ENCODE measurements around the gene AGRN. TPM values are rescaled to one million over a fixed set of nuclear protein-coding genes. Genes with fewer than 3 reads are reported as not detected.
A peak's percentile ranks its signal among the peaks of the same experiment; 100 is the strongest.
"Not testable (repeated sequence)": the region's sequence is repeated elsewhere in the genome, so short reads cannot be mapped to it uniquely, and the experiment has no call there.

Gene AGRN
- total RNA-seq, 2 experiments from 2014 or later, result 12.4 to 14.6 TPM

- Mint-ChIP-seq H3K27me3 (ENCODE audit: low read depth) (peaks cover 3% of the 10 kb centered on the region), H3K27ac (peak overlapping the region; percentile 55)
Observed at GRCh38 chr1:1060281-1061000, 40.5 kb downstream of the AGRN start.

GRCh38 chr1:1061682-1062345 lies 41.9 kb downstream of the AGRN start:
- POLR2A ChIA-PET, result interaction anchor here (3.4 kb wide), 1 partner anchor 29 kb away, joined by 13 read pairs; no protein-coding TSS in a partner anchor
- Mint-ChIP-seq H3K4me3 (peak overlapping the region; percentile 69), H3K4me1 (ENCODE audit: low read depth) (peaks cover 53% of the 10 kb centered on the region), H3K27me3 (ENCODE audit: low read depth) (peaks cover 3% of the 10 kb centered on the region), H3K9me3 (ENCODE audit: insufficient read depth) (no peaks in the 10 kb centered on the region), H3K36me3 (ENCODE audit: low read depth) (peaks cover 6% of the 10 kb centered on the region), H3K27ac (peak overlapping the region; percentile 82)
- ATAC-seq (no peak), DNase-seq (no peak)
- CTCF ChIA-PET, result interaction anchor here (0.8 to 3.1 kb wide), 6 partner anchors 21 to 96 kb away, joined by 3 to 52 read pairs (median 8); no protein-coding TSS in a partner anchor

More at GRCh38 chr1:1060281-1061000, 40.5 kb downstream of the AGRN start:
- DNase-seq, result no peak
- ATAC-seq, result no peak
- Mint-ChIP-seq H3K4me3 (peak overlapping the region; percentile 83), H3K36me3 (ENCODE audit: low read depth) (peaks cover 6% of the 10 kb centered on the region), H3K9me3 (ENCODE audit: insufficient read depth) (no peaks in the 10 kb centered on the region), H3K4me1 (ENCODE audit: low read depth) (peaks cover 53% of the 10 kb centered on the region)
- POLR2A ChIA-PET, result interaction anchor here (1.3 to 2.7 kb wide), 2 partner anchors 8 to 21 kb away, joined by 3 to 13 read pairs; no protein-coding TSS in a partner anchor
- CTCF ChIA-PET, result interaction anchor here (0.7 to 2.8 kb wide), 6 partner anchors 21 to 171 kb away, joined by 3 to 16 read pairs (median 6); partner anchors contain the start of gene ISG15

GRCh38 chr1:1062348-1063163 lies 42.6 kb downstream of the AGRN start:
- ChIA-PET CTCF (interaction anchor here (1.0 to 3.1 kb wide), 8 partner anchors 22 to 104 kb away, joined by 3 to 52 read pairs (median 14); partner anchors contain the start of genes HES4, ISG15 and NOC2L), POLR2A (interaction anchor here (1.6 to 3.4 kb wide), 3 partner anchors 23 to 48 kb away, joined by 13 to 26 read pairs (median 15); partner anchors contain the start of gene ISG15)
- H3K4me3 Mint-ChIP-seq, result peak overlapping the region; percentile 69
- H3K4me1 Mint-ChIP-seq (ENCODE audit: low read depth), result peaks cover 53% of the 10 kb centered on the region
- DNase-seq (no peak), ATAC-seq (no peak)
- H3K27me3 Mint-ChIP-seq (ENCODE audit: low read depth), result peaks cover 3% of the 10 kb centered on the region
- peak overlapping the region; percentile 82 for H3K27ac Mint-ChIP-seq
- no peaks in the 10 kb centered on the region for H3K9me3 Mint-ChIP-seq (ENCODE audit: insufficient read depth)
- peaks cover 6% of the 10 kb centered on the region for H3K36me3 Mint-ChIP-seq (ENCODE audit: low read depth)

- ATAC-seq, result no peak
- ChIA-PET POLR2A (interaction anchor here (1.0 to 3.4 kb wide), 4 partner anchors 24 to 59 kb away, joined by 4 to 26 read pairs (median 14); partner anchors contain the start of gene ISG15), CTCF (interaction anchor here (0.8 to 3.1 kb wide), 20 partner anchors 23 to 248 kb away, joined by 3 to 52 read pairs (median 5); partner anchors contain the start of genes HES4, ISG15, NOC2L and PERM1)
- no peak for DNase-seq
- no peaks in the 10 kb centered on the region for H3K9me3 Mint-ChIP-seq (ENCODE audit: insufficient read depth)
- peak overlapping the region; percentile 82 for H3K27ac Mint-ChIP-seq
- peaks cover under 1% of the 10 kb centered on the region for H3K27me3 Mint-ChIP-seq (ENCODE audit: low read depth)
- peaks cover 51% of the 10 kb centered on the region for H3K4me1 Mint-ChIP-seq (ENCODE audit: low read depth)
- peak overlapping the region; percentile 69 for H3K4me3 Mint-ChIP-seq
- H3K36me3 Mint-ChIP-seq (ENCODE audit: low read depth), result peaks cover 6% of the 10 kb centered on the region
Observed at GRCh38 chr1:1063261-1063944, 43.5 kb downstream of the AGRN start.

GRCh38 chr1:1063945-1064831 lies 44.3 kb downstream of the AGRN start:
- Mint-ChIP-seq H3K9me3 (ENCODE audit: insufficient read depth) (no peaks in the 10 kb centered on the region), H3K36me3 (ENCODE audit: low read depth) (peaks cover 6% of the 10 kb centered on the region), H3K4me3 (peak overlapping the region; percentile 69), H3K27me3 (ENCODE audit: low read depth) (no peaks in the 10 kb centered on the region), H3K27ac (peak overlapping the region; percentile 82), H3K4me1 (ENCODE audit: low read depth) (peaks cover 47% of the 10 kb centered on the region)
- ATAC-seq, result peak; percentile 61
- peak; percentile 89 for DNase-seq
- CTCF ChIA-PET, result interaction anchor here (0.6 to 3.1 kb wide), 24 partner anchors 9 to 247 kb away, joined by 3 to 52 read pairs (median 4); partner anchors contain the start of genes HES4, ISG15, NOC2L and PERM1
- POLR2A ChIA-PET, result interaction anchor here (1.0 to 3.4 kb wide), 4 partner anchors 25 to 59 kb away, joined by 4 to 26 read pairs (median 14); partner anchors contain the start of gene ISG15

GRCh38 chr1:1065265-1065939 lies 45.5 kb downstream of the AGRN start:
- no peak overlapping the region for H3K4me3 Mint-ChIP-seq
- ATAC-seq, result no peak
- no peaks in the 10 kb centered on the region for H3K27me3 Mint-ChIP-seq (ENCODE audit: low read depth)
- peaks cover 4% of the 10 kb centered on the region for H3K36me3 Mint-ChIP-seq (ENCODE audit: low read depth)
- peak overlapping the region; percentile 68 for H3K27ac Mint-ChIP-seq
- CTCF ChIA-PET, result interaction anchor here (1.1 to 2.8 kb wide), 2 partner anchors 25 to 47 kb away, joined by 3 to 18 read pairs; no protein-coding TSS in a partner anchor
- POLR2A ChIA-PET, result interaction anchor here (1.2 to 3.0 kb wide), 2 partner anchors 8 to 26 kb away, joined by 3 to 26 read pairs; no protein-coding TSS in a partner anchor
- no peaks in the 10 kb centered on the region for H3K9me3 Mint-ChIP-seq (ENCODE audit: insufficient read depth)
- DNase-seq, result no peak
- H3K4me1 Mint-ChIP-seq (ENCODE audit: low read depth), result peaks cover 46% of the 10 kb centered on the region

- not testable (repeated sequence) for H3K36me3 Mint-ChIP-seq (ENCODE audit: low read depth); H3K4me3 Mint-ChIP-seq; DNase-seq; ATAC-seq; H3K27me3 Mint-ChIP-seq (ENCODE audit: low read depth); H3K9me3 Mint-ChIP-seq (ENCODE audit: insufficient read depth)
- ChIA-PET POLR2A (interaction anchor here (1.2 kb wide), 1 partner anchor 9 kb away, joined by 3 read pairs; no protein-coding TSS in a partner anchor), CTCF (interaction anchor here (1.1 to 1.2 kb wide), 2 partner anchors 26 to 32 kb away, joined by 3 read pairs; no protein-coding TSS in a partner anchor)
- peak overlapping the region; percentile 68 for H3K27ac Mint-ChIP-seq
- H3K4me1 Mint-ChIP-seq (ENCODE audit: low read depth), result peaks cover 43% of the 10 kb centered on the region
Observed at GRCh38 chr1:1065940-1066304, 46.0 kb downstream of the AGRN start.

GRCh38 chr1:1066403-1067283 lies 46.7 kb downstream of the AGRN start:
- H3K4me1 Mint-ChIP-seq (ENCODE audit: low read depth), result peaks cover 37% of the 10 kb centered on the region
- ChIA-PET CTCF (interaction anchor here (1.1 to 1.2 kb wide), 2 partner anchors 27 to 33 kb away, joined by 3 read pairs; no protein-coding TSS in a partner anchor), POLR2A (interaction anchor here (0.6 to 1.2 kb wide), 3 partner anchors 9 to 309 kb away, joined by 3 to 4 read pairs (median 3); no protein-coding TSS in a partner anchor)
- H3K9me3 Mint-ChIP-seq (ENCODE audit: insufficient read depth), result no peaks in the 10 kb centered on the region
- no peaks in the 10 kb centered on the region for H3K27me3 Mint-ChIP-seq (ENCODE audit: low read depth)
- peaks cover 2% of the 10 kb centered on the region for H3K36me3 Mint-ChIP-seq (ENCODE audit: low read depth)
- H3K4me3 Mint-ChIP-seq, result no peak overlapping the region
- H3K27ac Mint-ChIP-seq, result peak overlapping the region; percentile 58
- ATAC-seq (no peak), DNase-seq (no peak)
